Bronchial epithelial cell (primary cell): Measurements from ENCODE around the gene NALF2. TPM values are rescaled to one million over a fixed set of nuclear protein-coding genes. Genes with fewer than 3 reads are reported as not detected.

ENCODE experiments used
- DNase-seq: peaks from one replicate; pipeline ENCODE4 v3.0.0-alpha.2; 2010; ENCODE audit warnings: low read depth
- FAIRE-seq: peaks from 2 replicates; lab custom pipeline; 2011; peaks lifted over from hg19 to GRCh38; lab: Jason Lieb, UNC
- H3K27me3 ChIP-seq: 2 replicates; pipeline ENCODE4 v1.5.1; 2011; ENCODE audit warnings: low read length; ENCODE audit not compliant: control insufficient read depth, insufficient read depth
- H3K36me3 ChIP-seq: 2 replicates; pipeline ENCODE4 v1.5.1; 2011; ENCODE audit warnings: low read length; ENCODE audit not compliant: control insufficient read depth, insufficient read depth
- H3K4me3 ChIP-seq: 2 replicates; pipeline ENCODE4 v1.5.1; 2011; ENCODE audit warnings: mild to moderate bottlenecking, low read depth, low read length, control low read depth
- total RNA-seq: library from RNA; depleted of rRNA; stranded (reverse); fragments of >200 nt; gene quantifications from 2 replicates; pipeline ENCODE4 v1.2.1, GENCODE V29; 2014
- TF ChIP-seq, protein P1 (sequence below): IDR thresholded peaks from 2 replicates; pipeline ENCODE4 v1.5.1; 2011; ENCODE audit warnings: mild to moderate bottlenecking, moderate library complexity, low read length, control low read depth, inconsistent platforms; ENCODE audit not compliant: insufficient read depth, severe bottlenecking

Gene NALF2
- 0.79 and 2.8 TPM in 2 replicates for total RNA-seq

DNA sequence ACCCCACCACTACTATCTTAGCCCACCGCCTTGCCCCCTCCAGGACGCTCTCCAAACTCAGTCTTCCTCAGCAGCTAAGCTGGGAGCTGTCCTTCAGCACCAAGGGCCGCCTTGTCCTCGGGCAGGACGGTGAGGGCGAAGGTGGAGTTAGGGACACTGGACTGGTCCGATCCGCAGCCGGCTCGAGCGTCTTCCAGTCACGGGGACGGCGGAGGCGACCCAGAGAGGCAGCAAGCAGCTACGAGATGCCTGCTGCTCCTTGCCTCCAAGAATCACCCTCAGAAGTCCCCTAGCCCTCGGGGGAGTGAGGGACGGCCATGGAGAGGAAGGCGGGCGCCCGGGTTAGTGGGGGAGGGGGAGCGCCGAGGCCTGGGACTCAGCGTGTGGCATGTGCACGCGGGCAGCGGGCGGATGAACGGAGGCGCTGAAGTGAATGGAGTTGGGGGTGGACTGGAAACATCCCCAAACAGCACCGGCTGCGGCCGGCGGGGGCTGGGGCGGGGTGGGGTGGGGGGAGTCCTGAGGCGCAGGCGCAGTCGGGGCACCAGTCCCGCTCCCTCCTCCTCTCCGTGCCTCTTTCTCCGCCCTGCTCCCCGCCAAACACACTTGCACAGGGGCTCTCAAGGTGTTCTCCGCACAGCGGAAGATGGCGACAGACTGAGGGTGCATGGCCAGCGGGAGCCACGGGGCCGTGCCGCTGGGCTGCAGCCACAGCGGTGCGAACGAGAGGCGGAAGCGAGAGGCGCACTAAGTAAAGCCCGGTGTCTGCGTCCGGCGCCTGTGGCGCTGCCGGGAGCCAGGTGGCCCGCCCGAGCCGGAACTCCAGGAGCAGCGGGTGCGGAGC, at the start of gene NALF2:
TSS of gene NALF2 (plus strand) at position 545 of the 844 bp plus-strand sequence. CDS start 957 bp downstream, outside the sequence.
- Histone ChIP-seq H3K27me3 (no peaks in the 10 kb centered on the region), H3K36me3 (no peaks in the 10 kb centered on the region), H3K4me3 (peak within 1 kb of the TSS; percentile 52)
- peak; percentile 27 for DNase-seq
- FAIRE-seq: no peak
- TF ChIP-seq, protein P1, sequence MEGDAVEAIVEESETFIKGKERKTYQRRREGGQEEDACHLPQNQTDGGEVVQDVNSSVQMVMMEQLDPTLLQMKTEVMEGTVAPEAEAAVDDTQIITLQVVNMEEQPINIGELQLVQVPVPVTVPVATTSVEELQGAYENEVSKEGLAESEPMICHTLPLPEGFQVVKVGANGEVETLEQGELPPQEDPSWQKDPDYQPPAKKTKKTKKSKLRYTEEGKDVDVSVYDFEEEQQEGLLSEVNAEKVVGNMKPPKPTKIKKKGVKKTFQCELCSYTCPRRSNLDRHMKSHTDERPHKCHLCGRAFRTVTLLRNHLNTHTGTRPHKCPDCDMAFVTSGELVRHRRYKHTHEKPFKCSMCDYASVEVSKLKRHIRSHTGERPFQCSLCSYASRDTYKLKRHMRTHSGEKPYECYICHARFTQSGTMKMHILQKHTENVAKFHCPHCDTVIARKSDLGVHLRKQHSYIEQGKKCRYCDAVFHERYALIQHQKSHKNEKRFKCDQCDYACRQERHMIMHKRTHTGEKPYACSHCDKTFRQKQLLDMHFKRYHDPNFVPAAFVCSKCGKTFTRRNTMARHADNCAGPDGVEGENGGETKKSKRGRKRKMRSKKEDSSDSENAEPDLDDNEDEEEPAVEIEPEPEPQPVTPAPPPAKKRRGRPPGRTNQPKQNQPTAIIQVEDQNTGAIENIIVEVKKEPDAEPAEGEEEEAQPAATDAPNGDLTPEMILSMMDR: no peak

DNA sequence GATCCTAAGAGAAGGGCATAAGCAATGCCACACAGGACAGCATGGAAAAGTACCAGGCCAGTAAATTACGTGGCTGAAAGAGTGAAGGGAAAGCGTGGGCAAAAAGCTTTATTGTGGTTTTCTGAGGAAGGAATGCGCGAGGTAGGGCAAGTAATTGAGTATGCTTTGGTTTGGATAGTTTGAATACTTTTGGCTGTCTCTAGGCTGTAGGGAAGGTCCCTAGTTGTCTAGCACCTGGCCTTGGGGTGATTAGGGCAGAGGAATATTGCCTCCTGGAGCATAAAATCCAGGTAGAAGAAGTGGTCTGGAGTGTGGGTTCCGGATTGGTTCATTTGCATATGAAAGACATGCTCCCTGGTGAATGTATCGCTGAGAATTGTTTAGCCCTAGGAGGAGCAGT, 46.4 kb upstream of the NALF2 start:
- no peaks in the 10 kb centered on the region for H3K36me3 ChIP-seq
- FAIRE-seq: no peak
- H3K4me3 ChIP-seq: no peak overlapping the region
- no peak for DNase-seq
- H3K27me3 ChIP-seq: no peaks in the 10 kb centered on the region
- TF ChIP-seq, protein P1: no peak

DNA sequence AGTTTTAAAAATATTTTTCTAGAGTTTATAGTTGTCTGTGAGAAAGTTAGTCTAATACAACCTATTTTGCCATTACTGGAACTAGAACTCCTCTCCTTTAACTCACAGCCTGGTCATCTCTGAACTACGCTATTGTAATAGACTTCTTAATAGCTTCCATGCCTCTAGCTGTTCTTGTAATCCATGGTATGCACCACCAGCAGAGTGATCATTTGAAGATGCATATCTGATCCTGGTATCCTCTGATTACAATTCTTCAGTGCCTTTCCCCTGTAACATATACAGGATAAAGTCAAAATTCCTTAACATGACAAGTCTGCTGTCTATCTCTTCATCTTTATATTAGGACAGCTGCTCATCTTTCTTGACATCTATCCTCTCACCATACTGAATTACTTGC, 37.6 kb upstream of the NALF2 start:
- no peak overlapping the region for H3K4me3 ChIP-seq
- FAIRE-seq: no peak
- H3K36me3 ChIP-seq: no peaks in the 10 kb centered on the region
- TF ChIP-seq, protein P1: no peak
- DNase-seq: no peak
- H3K27me3 ChIP-seq: no peaks in the 10 kb centered on the region

DNA sequence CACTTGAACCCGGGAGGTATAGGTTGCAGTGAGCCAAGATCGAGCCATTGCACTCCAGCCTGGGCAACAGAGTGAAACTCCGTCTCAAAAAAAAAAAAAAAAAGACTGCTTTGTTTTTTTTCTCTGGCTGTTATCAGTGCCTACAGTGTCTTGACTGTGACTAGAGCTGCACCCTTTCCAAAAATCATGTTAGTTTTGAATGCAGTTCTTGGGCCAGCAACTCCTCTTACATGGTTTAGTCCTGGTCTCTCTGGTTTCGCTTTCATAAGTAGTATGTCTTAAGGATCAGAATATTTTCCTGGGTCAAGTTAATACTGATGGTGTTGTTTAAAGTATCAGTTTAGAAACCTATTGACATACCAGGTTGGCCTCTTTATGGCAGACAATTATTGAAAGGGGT, 34.2 kb upstream of the NALF2 start:
- TF ChIP-seq, protein P1: no peak
- H3K27me3 ChIP-seq: no peaks in the 10 kb centered on the region
- FAIRE-seq: no peak

DNA sequence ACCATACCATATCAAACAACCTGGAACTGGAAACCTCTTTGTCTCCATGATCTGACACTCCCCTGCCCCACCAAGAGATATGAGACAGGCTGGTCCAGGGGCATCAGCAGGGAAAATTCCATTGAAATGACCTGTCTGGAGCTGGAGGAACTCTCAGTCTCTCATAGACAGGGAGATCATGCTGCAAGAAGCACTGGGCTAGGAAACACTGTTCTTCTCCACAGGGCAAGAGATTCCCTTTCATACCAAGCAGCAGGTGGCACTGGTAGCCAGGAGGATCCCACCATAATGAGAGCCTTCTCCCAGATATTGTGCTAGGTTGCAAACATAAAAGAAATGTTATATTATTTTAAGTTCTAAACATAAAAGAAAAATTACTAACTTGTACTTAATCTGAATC, 14.5 kb upstream of the NALF2 start:
- Histone ChIP-seq H3K4me3 (no peak overlapping the region), H3K27me3 (no peaks in the 10 kb centered on the region), H3K36me3 (no peaks in the 10 kb centered on the region)
- DNase-seq (no peak), FAIRE-seq (no peak)
- TF ChIP-seq, protein P1: no peak

More for the DNA sequence above, 34.2 kb upstream of the NALF2 start:
- Histone ChIP-seq H3K4me3 (no peak overlapping the region), H3K36me3 (no peaks in the 10 kb centered on the region)
- DNase-seq: no peak

DNA sequence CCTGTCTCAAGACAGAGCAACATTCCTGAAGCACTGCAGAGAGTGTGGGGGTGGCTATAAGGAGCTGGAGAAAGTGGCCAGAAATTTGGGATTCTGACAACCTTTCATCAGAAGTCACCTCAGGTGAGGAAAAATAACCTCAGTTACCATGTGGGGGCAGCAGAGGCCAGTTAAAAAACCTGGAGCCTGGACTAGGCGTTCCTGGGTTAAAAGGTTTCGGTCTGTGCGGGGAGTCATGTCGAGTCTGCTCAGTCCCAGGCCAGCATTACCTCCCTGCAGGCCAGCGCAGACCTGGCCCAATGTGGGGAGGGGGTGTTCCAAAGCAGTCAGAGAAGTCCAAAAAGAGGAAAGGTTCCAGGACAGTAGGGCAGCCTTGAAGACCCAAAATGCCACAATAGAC, 10.9 kb upstream of the NALF2 start:
- DNase-seq: peak; percentile 23
- Histone ChIP-seq H3K36me3 (no peaks in the 10 kb centered on the region), H3K4me3 (no peak overlapping the region), H3K27me3 (no peaks in the 10 kb centered on the region)
- FAIRE-seq: no peak
- TF ChIP-seq, protein P1: peak; percentile 41
